Esophagus squamous epithelium (tissue), 4 donors: ENCODE measurements around the gene TMOD2.

ENCODE experiments used
- CTCF ChIP-seq, 6 experiments: fragments of 450-650 bp in 4 of 6; fragments of 200-600 bp in 2 of 6; sonication (generic) in 2 of 6; IDR thresholded peaks; one replicate each; pipeline ENCODE4 v1.5.1; 2016 to 2019; ENCODE audit warnings: antibody characterized with exemption in 6 of 6, mild to moderate bottlenecking in 4 of 6, moderate library complexity in 4 of 6
- POLR2A ChIP-seq, 4 donors: fragments of 450-650 bp; IDR thresholded peaks; one replicate each; pipeline ENCODE4 v1.6.1; 2017; ENCODE audit warnings: antibody characterized with exemption in 4 of 4, mild to moderate bottlenecking in 4 of 4, moderate library complexity in 3 of 4

- no peak for TF ChIP-seq CTCF (IDR thresholded peaks at IDR 0.05)
- no peak for TF ChIP-seq POLR2A (IDR thresholded peaks at IDR 0.05)
These were observed 6.1 kb downstream of the TMOD2 start for GRCh38 chr15:51757450-51757849.
